MCF 10A (cell line): ENCODE measurements around the gene STXBP6. TPM values are rescaled to one million over a fixed set of nuclear protein-coding genes. Genes with fewer than 3 reads are reported as not detected.

Source experiments
- BruUV-seq: library from RNA; stranded (reverse); fragments of 400-500 nt; replicated peaks from 2 replicates; lab custom pipeline; 2021; lab: Mats Ljungman, UMichigan
- CTCF ChIA-PET: fragments of 300-600 bp; sonication (Branson Sonifier 250); formaldehyde crosslinking; extraction: SDS; loops from one replicate; lab custom pipeline; 2021; ENCODE audit warnings: antibody characterized with exemption, inconsistent platforms; lab: Yijun Ruan, JAX
- POLR2A ChIA-PET: fragments of 300-600, 350-650 bp; sonication (Branson Sonifier 250); formaldehyde crosslinking; extraction: SDS; loops from one replicate; lab custom pipeline; 2020; ENCODE audit warnings: antibody characterized with exemption, inconsistent platforms; lab: Yijun Ruan, JAX
- DNase-seq: peaks from one replicate; pipeline ENCODE4 v3.0.0-alpha.2; 2018; ENCODE audit not compliant: unreplicated experiment
- H3K27ac Mint-ChIP-seq: one replicate; pipeline ENCODE4 v1.8.0; 2022; ENCODE audit warnings: mild to moderate bottlenecking, low read depth, mixed read lengths; ENCODE audit not compliant: unreplicated experiment
- H3K27me3 Mint-ChIP-seq: one replicate; pipeline ENCODE4 v1.8.0; 2022; ENCODE audit warnings: mixed read lengths; ENCODE audit not compliant: insufficient read depth, unreplicated experiment
- H3K36me3 Mint-ChIP-seq: one replicate; pipeline ENCODE4 v1.8.0; 2022; ENCODE audit warnings: mild to moderate bottlenecking, moderate library complexity, mixed read lengths; ENCODE audit not compliant: insufficient read depth, unreplicated experiment
- H3K4me1 Mint-ChIP-seq: one replicate; pipeline ENCODE4 v1.8.0; 2022; ENCODE audit warnings: mixed read lengths; ENCODE audit not compliant: insufficient read depth, unreplicated experiment
- H3K4me3 Mint-ChIP-seq: one replicate; pipeline ENCODE4 v1.8.0; 2022; ENCODE audit warnings: mild to moderate bottlenecking, moderate library complexity, mixed read lengths; ENCODE audit not compliant: unreplicated experiment
- H3K9me3 Mint-ChIP-seq: one replicate; pipeline ENCODE4 v1.8.0; 2022; ENCODE audit warnings: mixed read lengths; ENCODE audit not compliant: unreplicated experiment
- intact Hi-C: fragments of 100-400 bp; cut with micrococcal nuclease; formaldehyde crosslinking; loops from 2 replicates; pipeline ENCODE4 v1.14.1; 2022
- total RNA-seq: library from RNA; stranded (reverse); gene quantifications from 2 replicates; pipeline ENCODE4 v1.2.3, GENCODE V29; 2022
- TF ChIP-seq, protein P1 (sequence below): fragments of 200-600 bp; IDR thresholded peaks from one replicate; pipeline ENCODE4 v1.8.0; 2022; ENCODE audit warnings: antibody characterized with exemption, mild to moderate bottlenecking; ENCODE audit not compliant: unreplicated experiment

The STXBP6 gene
- total RNA-seq, 1 experiment from 2014 or later, result not detected

- Mint-ChIP-seq H3K36me3 (no peaks in the 10 kb centered on the region), H3K9me3 (no peaks in the 10 kb centered on the region), H3K27ac (no peak overlapping the region), H3K4me1 (peaks cover 22% of the 10 kb centered on the region), H3K27me3 (peaks cover 28% of the 10 kb centered on the region), H3K4me3 (peak overlapping the region; percentile 70)
- BruUV-seq, result no TSS peak
- no peak for DNase-seq
- TF ChIP-seq, protein P1, sequence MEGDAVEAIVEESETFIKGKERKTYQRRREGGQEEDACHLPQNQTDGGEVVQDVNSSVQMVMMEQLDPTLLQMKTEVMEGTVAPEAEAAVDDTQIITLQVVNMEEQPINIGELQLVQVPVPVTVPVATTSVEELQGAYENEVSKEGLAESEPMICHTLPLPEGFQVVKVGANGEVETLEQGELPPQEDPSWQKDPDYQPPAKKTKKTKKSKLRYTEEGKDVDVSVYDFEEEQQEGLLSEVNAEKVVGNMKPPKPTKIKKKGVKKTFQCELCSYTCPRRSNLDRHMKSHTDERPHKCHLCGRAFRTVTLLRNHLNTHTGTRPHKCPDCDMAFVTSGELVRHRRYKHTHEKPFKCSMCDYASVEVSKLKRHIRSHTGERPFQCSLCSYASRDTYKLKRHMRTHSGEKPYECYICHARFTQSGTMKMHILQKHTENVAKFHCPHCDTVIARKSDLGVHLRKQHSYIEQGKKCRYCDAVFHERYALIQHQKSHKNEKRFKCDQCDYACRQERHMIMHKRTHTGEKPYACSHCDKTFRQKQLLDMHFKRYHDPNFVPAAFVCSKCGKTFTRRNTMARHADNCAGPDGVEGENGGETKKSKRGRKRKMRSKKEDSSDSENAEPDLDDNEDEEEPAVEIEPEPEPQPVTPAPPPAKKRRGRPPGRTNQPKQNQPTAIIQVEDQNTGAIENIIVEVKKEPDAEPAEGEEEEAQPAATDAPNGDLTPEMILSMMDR, result no peak
- ChIA-PET CTCF (no interaction called here), POLR2A (no interaction called here)
- intact Hi-C loops, result no loop called here
These were observed 817 bp downstream of the STXBP6 start for GRCh38 chr14:25049093-25049567.

DNA sequence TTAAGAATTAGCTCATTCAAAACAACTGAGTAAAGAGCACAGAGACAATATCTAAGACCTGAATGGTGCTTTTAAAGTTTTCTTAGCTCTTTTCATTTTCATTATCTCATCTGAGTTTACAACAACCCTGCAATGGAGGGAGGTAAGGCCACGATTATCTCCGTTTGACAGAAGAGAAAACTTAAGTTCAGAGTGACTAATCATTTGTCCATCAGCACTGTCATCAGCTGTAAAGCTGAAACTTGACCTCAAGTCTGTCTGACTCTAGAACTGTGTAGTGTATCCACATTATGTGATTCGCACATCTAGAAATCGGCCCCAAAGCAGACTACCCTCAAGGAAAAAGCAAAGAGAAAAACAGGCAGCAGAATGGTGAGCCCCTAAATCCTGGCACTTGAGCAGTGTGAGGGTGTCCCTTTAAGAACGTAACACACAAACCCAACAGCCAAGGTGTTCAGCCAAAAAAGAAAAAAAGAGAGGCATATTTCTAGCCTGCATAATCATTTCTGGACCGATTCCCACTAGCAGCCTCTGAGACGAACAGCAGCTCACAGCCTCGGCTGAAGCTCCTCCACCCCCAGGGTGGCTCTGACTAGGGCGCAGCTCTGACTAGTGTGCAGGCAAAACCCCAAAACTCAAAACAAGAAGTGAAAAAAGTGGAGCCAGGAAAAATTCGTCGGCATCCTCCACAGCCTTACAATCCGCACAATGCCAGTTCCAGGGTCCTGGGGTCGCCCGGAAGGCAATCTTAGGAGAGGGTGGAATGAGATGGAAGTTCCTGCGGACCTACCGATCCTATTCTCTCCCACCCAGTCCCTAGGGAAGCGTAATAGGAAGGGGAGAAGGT lies 1.6 kb downstream of the STXBP6 start:
- Mint-ChIP-seq H3K9me3 (no peaks in the 10 kb centered on the region), H3K4me3 (peak overlapping the region; percentile 70), H3K27ac (no peak overlapping the region), H3K27me3 (peaks cover 28% of the 10 kb centered on the region), H3K36me3 (no peaks in the 10 kb centered on the region), H3K4me1 (peaks cover 25% of the 10 kb centered on the region)
- CTCF ChIA-PET, result interaction anchor here (0.5 to 0.7 kb wide), 2 partner anchors 241 to 338 kb away, joined by 3 read pairs; no protein-coding TSS in a partner anchor
- intact Hi-C loops, result no loop called here
- POLR2A ChIA-PET, result no interaction called here
- TF ChIP-seq, protein P1, result no peak
- no TSS peak for BruUV-seq
- no peak for DNase-seq

DNA sequence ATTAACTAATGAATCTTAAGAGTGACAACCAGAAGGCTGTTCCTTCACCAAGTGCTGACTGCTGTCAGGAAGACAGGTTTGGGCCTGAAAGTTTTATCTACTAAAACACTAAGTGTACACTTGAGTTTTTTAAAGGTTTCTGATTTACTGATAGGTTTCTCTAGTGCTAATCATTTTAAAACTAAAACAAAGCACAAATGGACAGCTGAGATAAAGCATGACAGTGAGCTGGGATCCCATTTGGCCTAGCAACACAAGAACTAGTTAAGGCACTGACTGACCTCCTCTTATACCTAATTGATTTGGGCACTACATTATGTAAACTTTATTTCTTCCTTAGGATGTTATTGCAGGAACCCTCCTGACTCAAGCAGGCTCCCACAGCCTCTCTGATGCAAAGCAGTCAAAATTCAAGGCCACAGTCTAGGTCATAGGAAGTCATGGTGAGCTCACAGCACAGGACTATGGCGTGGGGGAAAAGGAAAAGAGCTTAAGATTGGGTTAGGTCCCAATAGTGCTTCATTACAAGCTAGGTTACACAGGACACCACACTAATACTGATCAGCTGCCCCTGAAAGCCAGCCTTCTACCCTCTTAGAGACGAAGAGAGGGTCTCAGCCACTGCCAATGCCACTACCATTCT lies 3.5 kb downstream of the STXBP6 start:
- Mint-ChIP-seq H3K4me3 (no peak overlapping the region), H3K27ac (no peak overlapping the region), H3K27me3 (peaks cover 23% of the 10 kb centered on the region), H3K36me3 (no peaks in the 10 kb centered on the region), H3K4me1 (peaks cover 32% of the 10 kb centered on the region), H3K9me3 (no peaks in the 10 kb centered on the region)
- POLR2A ChIA-PET, result no interaction called here
- CTCF ChIA-PET, result interaction anchor here (0.8 kb wide), 1 partner anchor 24 kb away, joined by 4 read pairs; no protein-coding TSS in a partner anchor
- intact Hi-C loops, result no loop called here
- BruUV-seq, result no TSS peak
- DNase-seq, result no peak
- TF ChIP-seq, protein P1, result no peak

DNA sequence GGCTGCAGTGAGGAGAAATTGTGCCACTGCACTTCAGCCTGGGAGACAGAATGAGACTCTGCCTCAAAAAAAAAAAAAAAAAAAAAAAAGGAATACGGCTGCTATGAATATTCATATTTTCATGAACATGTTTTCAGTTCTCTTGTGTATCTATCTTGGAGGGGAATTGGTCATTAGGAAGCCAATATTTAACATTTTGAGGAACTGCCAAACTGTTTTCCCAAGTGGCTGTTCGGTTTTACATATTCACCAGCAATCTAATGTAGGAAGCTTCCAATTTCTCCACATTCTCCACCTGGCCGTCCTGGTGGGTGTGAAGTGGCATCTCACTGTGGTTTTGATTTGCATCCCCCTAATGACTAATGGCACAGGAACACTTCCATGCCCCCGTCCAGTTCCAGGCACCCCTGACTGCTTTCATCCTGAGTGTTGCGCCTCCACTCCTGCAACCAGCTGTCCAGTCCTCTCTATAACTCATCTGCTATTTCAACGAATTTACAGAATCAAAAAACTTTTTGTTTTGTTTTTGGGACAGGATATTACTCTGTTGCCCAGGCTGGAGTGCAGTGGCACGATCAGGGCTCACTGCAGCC lies 5.7 kb downstream of the STXBP6 start:
- Mint-ChIP-seq H3K36me3 (no peaks in the 10 kb centered on the region), H3K4me1 (peaks cover 24% of the 10 kb centered on the region), H3K27ac (no peak overlapping the region), H3K9me3 (no peaks in the 10 kb centered on the region), H3K4me3 (no peak overlapping the region), H3K27me3 (peaks cover 8% of the 10 kb centered on the region)
- no TSS peak for BruUV-seq
- ChIA-PET CTCF (interaction anchor here (0.6 kb wide), 1 partner anchor 132 kb away, joined by 3 read pairs; no protein-coding TSS in a partner anchor), POLR2A (interaction anchor here (0.7 kb wide), 1 partner anchor 15 kb away, joined by 4 read pairs; no protein-coding TSS in a partner anchor)
- TF ChIP-seq, protein P1, result no peak
- intact Hi-C loops, result no loop called here
- DNase-seq, result no peak
